ENCODE data around the gene ZKSCAN3.

Gene ZKSCAN3

DNA sequence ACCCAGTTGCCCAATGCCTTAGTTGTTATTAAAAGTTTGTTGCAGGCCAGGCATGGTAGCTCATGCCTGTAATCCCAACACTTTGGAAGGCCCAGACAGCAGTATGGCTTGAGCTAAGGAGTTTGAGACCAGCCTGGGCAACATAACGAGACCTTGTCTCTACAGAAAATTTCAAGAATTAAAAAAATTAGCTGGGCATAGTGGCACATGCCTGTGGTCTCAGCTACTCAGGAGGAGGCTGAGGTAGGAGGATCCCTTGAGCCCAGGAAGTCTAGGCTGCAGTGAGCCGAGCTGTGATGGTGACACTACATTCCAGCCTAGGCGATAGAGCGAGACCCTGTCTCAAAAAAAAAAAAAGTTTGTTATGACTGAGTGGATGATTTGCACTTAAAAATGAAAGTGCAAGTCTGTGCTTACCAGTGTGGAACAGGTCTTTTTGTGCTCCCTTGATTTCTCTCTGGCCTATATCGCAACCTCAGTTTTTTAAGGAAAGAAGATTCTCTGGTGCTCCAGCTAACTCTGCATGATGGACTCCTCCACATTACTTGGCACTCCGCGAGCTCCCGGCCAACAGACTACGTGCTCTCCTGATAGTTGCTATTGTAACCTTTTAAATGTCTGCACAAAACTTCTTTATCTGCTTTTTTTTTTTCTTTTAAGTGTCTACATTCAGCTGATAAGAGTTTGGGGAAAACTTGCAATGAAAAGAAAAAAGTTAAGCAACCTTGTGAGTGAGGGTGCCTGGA is 22.1 kb downstream of the ZKSCAN3 start:
- Histone ChIP-seq H3K4me3 (replicated peaks; ENCODE audit: insufficient read depth, low read length) (no peak overlapping the region), H3K27me3 (ENCODE audit: insufficient read depth, poor library complexity, severe bottlenecking) (no peaks in the 10 kb centered on the region), H3K27ac (replicated peaks) (no peak overlapping the region)
- no peak for TF ChIP-seq SPI1 (IDR thresholded peaks at IDR 0.05; ENCODE audit: borderline replicate concordance, low read depth)
- no peak for DNase-seq (ENCODE audit: low read depth in 1 of 2, low spot score in 1 of 2)

DNA sequence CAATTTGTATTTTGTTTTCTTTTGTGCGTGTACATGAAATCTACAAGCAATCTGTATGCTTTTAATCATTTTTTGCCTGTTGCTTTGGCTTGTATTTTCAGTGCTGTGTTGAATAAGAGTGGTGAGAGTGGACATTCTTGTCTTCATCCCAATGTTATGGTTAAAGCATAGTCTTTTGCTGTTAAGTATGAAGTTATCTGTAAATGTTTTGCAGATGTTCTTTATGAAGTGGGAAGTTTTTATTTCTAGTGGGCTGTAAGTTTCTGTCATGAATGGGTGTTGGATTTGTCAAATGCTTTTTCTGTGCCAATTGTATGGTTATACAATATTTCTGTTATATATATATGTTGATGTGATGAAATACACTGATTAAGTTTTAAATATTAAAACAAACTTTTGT is 24.2 kb downstream of the ZKSCAN3 start:
- no peak overlapping the region for H3K27ac ChIP-seq (replicated peaks)
- no peak overlapping the region for H3K4me3 ChIP-seq (replicated peaks; ENCODE audit: insufficient read depth, low read length)
- no peak for TF ChIP-seq POLR2AphosphoS5 (IDR thresholded peaks at IDR 0.05; ENCODE audit: low read depth)
- TF ChIP-seq SPI1 (IDR thresholded peaks at IDR 0.05; ENCODE audit: borderline replicate concordance, low read depth): no peak
- TF ChIP-seq, protein P1, sequence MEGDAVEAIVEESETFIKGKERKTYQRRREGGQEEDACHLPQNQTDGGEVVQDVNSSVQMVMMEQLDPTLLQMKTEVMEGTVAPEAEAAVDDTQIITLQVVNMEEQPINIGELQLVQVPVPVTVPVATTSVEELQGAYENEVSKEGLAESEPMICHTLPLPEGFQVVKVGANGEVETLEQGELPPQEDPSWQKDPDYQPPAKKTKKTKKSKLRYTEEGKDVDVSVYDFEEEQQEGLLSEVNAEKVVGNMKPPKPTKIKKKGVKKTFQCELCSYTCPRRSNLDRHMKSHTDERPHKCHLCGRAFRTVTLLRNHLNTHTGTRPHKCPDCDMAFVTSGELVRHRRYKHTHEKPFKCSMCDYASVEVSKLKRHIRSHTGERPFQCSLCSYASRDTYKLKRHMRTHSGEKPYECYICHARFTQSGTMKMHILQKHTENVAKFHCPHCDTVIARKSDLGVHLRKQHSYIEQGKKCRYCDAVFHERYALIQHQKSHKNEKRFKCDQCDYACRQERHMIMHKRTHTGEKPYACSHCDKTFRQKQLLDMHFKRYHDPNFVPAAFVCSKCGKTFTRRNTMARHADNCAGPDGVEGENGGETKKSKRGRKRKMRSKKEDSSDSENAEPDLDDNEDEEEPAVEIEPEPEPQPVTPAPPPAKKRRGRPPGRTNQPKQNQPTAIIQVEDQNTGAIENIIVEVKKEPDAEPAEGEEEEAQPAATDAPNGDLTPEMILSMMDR (IDR thresholded peaks at IDR 0.05; ENCODE audit: insufficient read depth, low read length): no peak
- TF ChIP-seq GABPA (IDR thresholded peaks at IDR 0.05; ENCODE audit: low read depth): no peak
- TF ChIP-seq, protein P2, sequence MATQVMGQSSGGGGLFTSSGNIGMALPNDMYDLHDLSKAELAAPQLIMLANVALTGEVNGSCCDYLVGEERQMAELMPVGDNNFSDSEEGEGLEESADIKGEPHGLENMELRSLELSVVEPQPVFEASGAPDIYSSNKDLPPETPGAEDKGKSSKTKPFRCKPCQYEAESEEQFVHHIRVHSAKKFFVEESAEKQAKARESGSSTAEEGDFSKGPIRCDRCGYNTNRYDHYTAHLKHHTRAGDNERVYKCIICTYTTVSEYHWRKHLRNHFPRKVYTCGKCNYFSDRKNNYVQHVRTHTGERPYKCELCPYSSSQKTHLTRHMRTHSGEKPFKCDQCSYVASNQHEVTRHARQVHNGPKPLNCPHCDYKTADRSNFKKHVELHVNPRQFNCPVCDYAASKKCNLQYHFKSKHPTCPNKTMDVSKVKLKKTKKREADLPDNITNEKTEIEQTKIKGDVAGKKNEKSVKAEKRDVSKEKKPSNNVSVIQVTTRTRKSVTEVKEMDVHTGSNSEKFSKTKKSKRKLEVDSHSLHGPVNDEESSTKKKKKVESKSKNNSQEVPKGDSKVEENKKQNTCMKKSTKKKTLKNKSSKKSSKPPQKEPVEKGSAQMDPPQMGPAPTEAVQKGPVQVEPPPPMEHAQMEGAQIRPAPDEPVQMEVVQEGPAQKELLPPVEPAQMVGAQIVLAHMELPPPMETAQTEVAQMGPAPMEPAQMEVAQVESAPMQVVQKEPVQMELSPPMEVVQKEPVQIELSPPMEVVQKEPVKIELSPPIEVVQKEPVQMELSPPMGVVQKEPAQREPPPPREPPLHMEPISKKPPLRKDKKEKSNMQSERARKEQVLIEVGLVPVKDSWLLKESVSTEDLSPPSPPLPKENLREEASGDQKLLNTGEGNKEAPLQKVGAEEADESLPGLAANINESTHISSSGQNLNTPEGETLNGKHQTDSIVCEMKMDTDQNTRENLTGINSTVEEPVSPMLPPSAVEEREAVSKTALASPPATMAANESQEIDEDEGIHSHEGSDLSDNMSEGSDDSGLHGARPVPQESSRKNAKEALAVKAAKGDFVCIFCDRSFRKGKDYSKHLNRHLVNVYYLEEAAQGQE (IDR thresholded peaks at IDR 0.05; ENCODE audit: insufficient replicate concordance, low read depth): no peak
- no peaks in the 10 kb centered on the region for H3K27me3 ChIP-seq (ENCODE audit: insufficient read depth, poor library complexity, severe bottlenecking)
- no peak for DNase-seq (ENCODE audit: low read depth in 1 of 2, low spot score in 1 of 2)

DNA sequence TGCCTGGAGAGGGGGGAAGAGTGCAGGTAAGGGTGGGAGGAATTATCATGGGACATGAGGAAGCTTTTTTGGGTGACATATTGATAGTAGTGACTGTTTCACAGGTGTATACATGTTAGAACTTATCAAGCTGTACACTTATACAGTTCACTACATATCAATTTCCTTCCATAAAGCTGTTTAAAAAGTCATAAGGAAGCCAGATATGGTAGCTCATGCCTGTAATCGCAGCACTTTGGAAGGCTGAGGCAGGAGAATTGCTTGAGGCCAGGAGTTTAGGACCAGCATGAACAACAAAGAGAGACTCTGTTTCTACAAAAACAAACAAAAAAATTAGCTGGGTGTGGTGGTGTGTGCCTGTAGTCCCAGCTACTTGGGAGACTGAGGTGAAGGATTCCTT is 28.1 kb downstream of the ZKSCAN3 start:
- H3K27me3 ChIP-seq (ENCODE audit: insufficient read depth, poor library complexity, severe bottlenecking): no peaks in the 10 kb centered on the region
- no peak overlapping the region for H3K27ac ChIP-seq (replicated peaks)
- no peak for DNase-seq (ENCODE audit: low read depth in 1 of 2, low spot score in 1 of 2)
- TF ChIP-seq SPI1 (IDR thresholded peaks at IDR 0.05; ENCODE audit: borderline replicate concordance, low read depth): no peak
- no peak for TF ChIP-seq GABPA (IDR thresholded peaks at IDR 0.05; ENCODE audit: low read depth)
- TF ChIP-seq, protein P2 (IDR thresholded peaks at IDR 0.05; ENCODE audit: insufficient replicate concordance, low read depth): no peak
- TF ChIP-seq, protein P1 (IDR thresholded peaks at IDR 0.05; ENCODE audit: insufficient read depth, low read length): no peak
- TF ChIP-seq POLR2AphosphoS5 (IDR thresholded peaks at IDR 0.05; ENCODE audit: low read depth): no peak
- no peak overlapping the region for H3K4me3 ChIP-seq (replicated peaks; ENCODE audit: insufficient read depth, low read length)

DNA sequence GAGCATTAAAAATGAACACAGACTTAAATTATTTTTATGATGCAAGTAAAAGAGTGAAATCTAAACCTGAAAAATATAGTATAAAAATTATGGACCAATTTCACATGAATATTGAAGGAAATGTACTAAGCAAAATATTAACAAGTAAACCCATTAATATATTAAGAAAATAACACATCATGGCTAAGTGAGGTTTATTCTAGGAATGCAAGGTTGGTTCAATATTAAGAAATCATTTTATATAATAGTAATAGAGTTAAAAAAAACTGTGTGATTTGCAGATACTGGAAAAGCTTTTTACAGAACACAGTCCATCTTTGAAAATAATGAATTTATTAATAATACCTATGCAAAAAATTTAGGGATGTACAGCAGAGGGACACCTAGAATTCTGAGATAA is 28.9 kb downstream of the ZKSCAN3 start:
- no peak overlapping the region for H3K27ac ChIP-seq (replicated peaks)
- DNase-seq (ENCODE audit: low read depth in 1 of 2, low spot score in 1 of 2): no peak
- TF ChIP-seq, protein P1 (IDR thresholded peaks at IDR 0.05; ENCODE audit: insufficient read depth, low read length): no peak
- no peak for TF ChIP-seq GABPA (IDR thresholded peaks at IDR 0.05; ENCODE audit: low read depth)

More for the DNA sequence above, 28.9 kb downstream of the ZKSCAN3 start:
- Histone ChIP-seq H3K4me3 (replicated peaks; ENCODE audit: insufficient read depth, low read length) (no peak overlapping the region), H3K27me3 (ENCODE audit: insufficient read depth, poor library complexity, severe bottlenecking) (no peaks in the 10 kb centered on the region)

All from HL-60 (cell line).